Kasumi-1 (cell line): Measurements from ENCODE around the gene SH3GL3.
A peak's percentile ranks its signal among the peaks of the same experiment; 100 is the strongest.

Experiments used
- DNase-seq, 2 experiments: peaks; one replicate each; lab custom pipeline; 2025; lab: John Stamatoyannopoulos, UW

Gene SH3GL3

GRCh38 chr15:83446904-83447709, at the start of gene SH3GL3:
TSS of gene SH3GL3 (plus strand) at chr15:83447341. CDS start at chr15:83447534, 193 bp downstream.
- no peak for DNase-seq

GRCh38 chr15:83398626-83399025, 48.5 kb upstream of the SH3GL3 start:
- no peak for DNase-seq

- no peak for DNase-seq
Measured at GRCh38 chr15:83404121-83404520, 43.0 kb upstream of the SH3GL3 start.

GRCh38 chr15:83410532-83410931, 36.6 kb upstream of the SH3GL3 start:
- DNase-seq: no peak

- no peak for DNase-seq
Measured at GRCh38 chr15:83413054-83413719, 34.0 kb upstream of the SH3GL3 start.

- no peak for DNase-seq
Measured at GRCh38 chr15:83422081-83422480, 25.1 kb upstream of the SH3GL3 start.

GRCh38 chr15:83422541-83422940, 24.6 kb upstream of the SH3GL3 start:
- no peak for DNase-seq

GRCh38 chr15:83424101-83424500, 23.0 kb upstream of the SH3GL3 start:
- no peak for DNase-seq

GRCh38 chr15:83430441-83430840, 16.7 kb upstream of the SH3GL3 start:
- DNase-seq: no peak

GRCh38 chr15:83431521-83431920, 15.6 kb upstream of the SH3GL3 start:
- no peak for DNase-seq

- DNase-seq: no peak
Measured at GRCh38 chr15:83435202-83435601, 11.9 kb upstream of the SH3GL3 start.

GRCh38 chr15:83435782-83436181, 11.4 kb upstream of the SH3GL3 start:
- DNase-seq: no peak

GRCh38 chr15:83436513-83437158, 10.5 kb upstream of the SH3GL3 start:
- peak; percentile 23 to 52 for DNase-seq

GRCh38 chr15:83443076-83443847, 3.9 kb upstream of the SH3GL3 start:
- no peak for DNase-seq

GRCh38 chr15:83444936-83445335, 2.2 kb upstream of the SH3GL3 start:
- DNase-seq: no peak

- no peak for DNase-seq
Measured at GRCh38 chr15:83445643-83446042, 1.5 kb upstream of the SH3GL3 start.

- DNase-seq: no peak
Measured at GRCh38 chr15:83446417-83446816, 724 bp upstream of the SH3GL3 start.

GRCh38 chr15:83449250-83449671, 2.1 kb downstream of the SH3GL3 start:
- no peak for DNase-seq

- no peak for DNase-seq
Measured at GRCh38 chr15:83449937-83450506, 2.9 kb downstream of the SH3GL3 start.

GRCh38 chr15:83457149-83457548, 10.0 kb downstream of the SH3GL3 start:
- DNase-seq: no peak

- DNase-seq: no peak
Measured at GRCh38 chr15:83458381-83458780, 11.2 kb downstream of the SH3GL3 start.

- no peak for DNase-seq
Measured at GRCh38 chr15:83462026-83462425, 14.9 kb downstream of the SH3GL3 start.
